ENCODE measurements around the gene AAMDC. TPM values are rescaled to one million over a fixed set of nuclear protein-coding genes. Genes with fewer than 3 reads are reported as not detected.
"Not testable (repeated sequence)": the region's sequence is repeated elsewhere in the genome, so short reads cannot be mapped to it uniquely, and the experiment has no call there.

AAMDC gene
- total RNA-seq, 1 donor from 2014 or later = 25.2 TPM

GRCh38 chr11:77917713-77918112, 96.8 kb downstream of the AAMDC start:
- H3K27me3 Mint-ChIP-seq (ENCODE audit: insufficient read depth, low read depth); H3K9ac ChIP-seq; H3K79me2 ChIP-seq (ENCODE audit: low read depth); H3K4me2 ChIP-seq; H3K36me3 Mint-ChIP-seq; H3F3A ChIP-seq (ENCODE audit: low read depth); H3K4me1 Mint-ChIP-seq; H3K4me1 ChIP-seq; H3K4me3 Mint-ChIP-seq; H3K9me3 ChIP-seq (ENCODE audit: low read depth); DNase-seq (ENCODE audit: low spot score); H3K9me3 Mint-ChIP-seq; H3K27ac ChIP-seq; H2AFZ ChIP-seq (replicated peaks); H3K27me3 ChIP-seq; H4K20me1 ChIP-seq (ENCODE audit: low read depth); H3K27ac Mint-ChIP-seq; H3K4me3 ChIP-seq; H3K36me3 ChIP-seq: not testable (repeated sequence)

Small RNA genes lying within 50 kb of the gene (small RNA-seq; reads per million reads assigned to genes)
- not detected for gene AP002812.4

Other genes starting within 250 kb of the AAMDC start
- 0.24 and 1.1 TPM in 2 replicates for gene AQP11, start 231.2 kb upstream of the AAMDC start, total RNA-seq (ENCODE audit: low replicate concordance)
- gene CLNS1A, start 183.3 kb upstream of the AAMDC start, total RNA-seq (ENCODE audit: low replicate concordance) = 284 and 413 TPM in 2 replicates
- gene RSF1, start 422 bp upstream of the AAMDC start, total RNA-seq (ENCODE audit: low replicate concordance) = 84.0 and 106 TPM in 2 replicates
- gene INTS4, start 173.5 kb downstream of the AAMDC start, total RNA-seq (ENCODE audit: low replicate concordance) = 48.0 and 61.5 TPM in 2 replicates
- gene KCTD14, start 202.1 kb downstream of the AAMDC start, total RNA-seq (ENCODE audit: low replicate concordance) = 4.3 and 5.3 TPM in 2 replicates
- gene THRSP, start 242.7 kb downstream of the AAMDC start, total RNA-seq (ENCODE audit: low replicate concordance) = not detected in 2 replicates

Measured in neural progenitor cell (in vitro differentiated cells).